SJSA1 (cell line): ENCODE measurements around the gene ALS2CL. TPM values are rescaled to one million over a fixed set of nuclear protein-coding genes. Genes with fewer than 3 reads are reported as not detected.
"Not testable (repeated sequence)": the region's sequence is repeated elsewhere in the genome, so short reads cannot be mapped to it uniquely, and the experiment has no call there.

ENCODE experiments used
- DNase-seq, 2 experiments: peaks; one replicate each; pipeline ENCODE4 v3.0.0-alpha.2; 2015 to 2020; ENCODE audit warnings: low spot score in 2 of 2, low read depth in 1 of 2
- H3K27ac ChIP-seq: fragments of 250-450 bp; sonication (Bioruptor Pico); 2 replicates; pipeline ENCODE4 v1.5.1; 2020; ENCODE audit warnings: mild to moderate bottlenecking, moderate library complexity
- H3K27me3 ChIP-seq: fragments of 250-450 bp; sonication (Bioruptor Pico); replicated peaks from 2 replicates; pipeline ENCODE4 v1.5.1; 2020; ENCODE audit warnings: mild to moderate bottlenecking, moderate library complexity
- H3K36me3 ChIP-seq: fragments of 250-450 bp; sonication (Bioruptor Pico); 2 replicates; pipeline ENCODE4 v1.5.1; 2020; ENCODE audit warnings: mild to moderate bottlenecking
- H3K4me1 ChIP-seq: fragments of 250-450 bp; sonication (Bioruptor Pico); replicated peaks from 2 replicates; pipeline ENCODE4 v1.6.1; 2021; ENCODE audit warnings: mild to moderate bottlenecking
- H3K4me3 ChIP-seq: fragments of 250-450 bp; sonication (Bioruptor Pico); 2 replicates; pipeline ENCODE4 v1.5.1; 2020; ENCODE audit warnings: mild to moderate bottlenecking
- H3K9me3 ChIP-seq: fragments of 250-450 bp; sonication (Bioruptor Pico); replicated peaks from 2 replicates; pipeline ENCODE4 v1.5.1; 2020; ENCODE audit warnings: mild to moderate bottlenecking
- total RNA-seq: library from RNA; depleted of rRNA; stranded (reverse); fragments of >200 nt; shearing (Covaris generic); gene quantifications from 2 replicates; pipeline ENCODE4 v1.2.3, GENCODE V29; 2014; rRNA removed

The ALS2CL gene, protein sequence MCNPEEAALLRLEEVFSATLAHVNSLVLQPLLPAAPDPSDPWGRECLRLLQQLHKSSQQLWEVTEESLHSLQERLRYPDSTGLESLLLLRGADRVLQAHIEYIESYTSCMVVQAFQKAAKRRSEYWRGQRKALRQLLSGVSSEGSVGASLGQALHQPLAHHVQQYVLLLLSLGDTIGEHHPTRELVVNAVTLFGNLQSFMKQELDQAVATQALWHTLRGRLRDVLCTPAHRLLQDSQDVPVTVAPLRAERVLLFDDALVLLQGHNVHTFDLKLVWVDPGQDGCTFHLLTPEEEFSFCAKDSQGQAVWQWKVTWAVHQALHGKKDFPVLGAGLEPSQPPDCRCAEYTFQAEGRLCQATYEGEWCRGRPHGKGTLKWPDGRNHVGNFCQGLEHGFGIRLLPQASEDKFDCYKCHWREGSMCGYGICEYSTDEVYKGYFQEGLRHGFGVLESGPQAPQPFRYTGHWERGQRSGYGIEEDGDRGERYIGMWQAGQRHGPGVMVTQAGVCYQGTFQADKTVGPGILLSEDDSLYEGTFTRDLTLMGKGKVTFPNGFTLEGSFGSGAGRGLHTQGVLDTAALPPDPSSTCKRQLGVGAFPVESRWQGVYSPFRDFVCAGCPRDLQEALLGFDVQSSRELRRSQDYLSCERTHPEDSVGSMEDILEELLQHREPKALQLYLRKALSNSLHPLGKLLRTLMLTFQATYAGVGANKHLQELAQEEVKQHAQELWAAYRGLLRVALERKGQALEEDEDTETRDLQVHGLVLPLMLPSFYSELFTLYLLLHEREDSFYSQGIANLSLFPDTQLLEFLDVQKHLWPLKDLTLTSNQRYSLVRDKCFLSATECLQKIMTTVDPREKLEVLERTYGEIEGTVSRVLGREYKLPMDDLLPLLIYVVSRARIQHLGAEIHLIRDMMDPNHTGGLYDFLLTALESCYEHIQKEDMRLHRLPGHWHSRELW
- total RNA-seq = 0.37 TPM in 1 of 2 replicates, not detected in the other

DNA sequence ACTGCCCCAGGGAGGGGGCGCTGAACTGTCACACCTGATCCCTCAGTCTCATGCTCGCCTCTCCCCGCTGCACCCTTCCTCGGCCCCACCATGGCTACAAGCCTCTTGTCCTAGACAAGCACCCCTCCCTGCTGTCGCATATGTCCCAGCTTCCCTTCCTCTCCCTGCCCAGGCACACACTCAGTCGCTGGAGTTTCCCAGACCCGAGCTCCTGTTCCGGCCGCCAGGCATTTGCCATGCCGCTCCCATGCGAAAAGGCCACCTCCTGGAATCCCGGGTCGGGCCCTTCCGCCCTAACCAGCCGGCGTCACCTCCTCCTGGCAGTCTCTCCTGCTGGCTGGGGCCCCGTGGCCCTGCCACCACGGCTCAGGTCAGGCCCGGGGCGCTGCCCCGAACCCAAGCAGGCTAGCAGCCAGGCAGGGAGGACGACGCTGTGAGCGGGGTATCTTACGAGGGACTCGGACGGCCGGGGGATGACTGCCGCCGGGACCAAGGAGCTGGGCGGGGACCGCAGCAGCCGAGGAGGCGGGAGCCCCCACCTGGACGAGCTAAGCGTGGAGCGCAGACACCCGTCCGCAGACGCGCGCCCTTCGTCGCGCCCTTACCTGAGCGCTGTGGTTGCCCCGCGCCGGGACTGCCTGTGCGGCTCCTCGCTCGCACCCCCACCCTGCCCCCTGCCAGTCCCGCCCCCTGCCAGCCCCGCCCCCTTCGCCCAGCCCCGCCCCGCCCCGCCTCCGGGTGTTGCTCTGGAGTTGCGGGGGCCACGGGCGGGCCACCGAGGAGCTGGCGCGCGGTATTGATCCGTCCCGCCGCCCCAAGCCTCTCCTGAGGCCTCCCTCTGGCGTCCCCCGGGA is at the start of gene ALS2CL:
ALS2CL (minus strand) TSS at position 642 of the 854 bp plus-strand sequence. CDS start 4,239 bp downstream, outside the sequence.
- no peak within 1 kb of the TSS for H3K27ac ChIP-seq

DNA sequence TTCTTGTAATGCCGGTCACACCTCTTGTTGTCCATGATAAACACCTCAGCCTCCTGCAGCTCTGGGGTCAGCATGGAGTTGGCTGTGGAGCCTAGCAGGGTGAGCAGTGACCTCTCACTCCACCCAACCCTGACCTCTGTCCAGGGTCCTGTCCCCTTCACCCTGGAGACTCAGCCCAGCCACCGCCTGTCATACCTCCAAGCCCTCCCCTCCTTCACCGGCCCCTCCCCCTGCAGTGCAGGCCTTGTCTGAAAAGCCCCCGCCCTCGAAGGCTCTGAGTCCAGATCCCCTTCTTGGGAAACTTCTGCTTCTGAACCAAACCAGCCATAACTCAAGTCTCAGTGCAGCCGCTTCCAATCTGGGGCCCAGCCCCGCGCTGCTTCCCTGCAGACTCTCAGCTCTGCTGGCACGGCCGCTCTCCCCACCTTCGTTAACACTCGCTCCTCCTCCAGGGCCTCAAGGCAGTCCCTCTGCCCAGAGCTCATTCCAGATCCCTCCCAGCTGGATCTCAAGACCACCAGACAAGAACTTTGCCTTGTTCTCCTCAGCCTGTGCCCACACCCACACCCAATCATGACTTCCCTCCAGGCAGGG is 49.6 kb upstream of the ALS2CL start:
- DNase-seq = no peak
- H3K9me3 ChIP-seq = no peaks in the 10 kb centered on the region
- no peaks in the 10 kb centered on the region for H3K4me1 ChIP-seq
- no peaks in the 10 kb centered on the region for H3K36me3 ChIP-seq
- H3K4me3 ChIP-seq = no peak overlapping the region
- peaks cover 5% of the 10 kb centered on the region; the same call in 1 of the 2 replicates for H3K27me3 ChIP-seq
- H3K27ac ChIP-seq = no peak overlapping the region

More for the DNA sequence above, at the start of gene ALS2CL:
- Histone ChIP-seq H3K27me3 (no peaks in the 10 kb centered on the region), H3K36me3 (no peaks in the 10 kb centered on the region), H3K9me3 (no peaks in the 10 kb centered on the region), H3K4me1 (peaks cover 13% of the 10 kb centered on the region), H3K4me3 (peak within 1 kb of the TSS; percentile 45)
- peak in 1 of 2 experiments; percentile 49 for DNase-seq

DNA sequence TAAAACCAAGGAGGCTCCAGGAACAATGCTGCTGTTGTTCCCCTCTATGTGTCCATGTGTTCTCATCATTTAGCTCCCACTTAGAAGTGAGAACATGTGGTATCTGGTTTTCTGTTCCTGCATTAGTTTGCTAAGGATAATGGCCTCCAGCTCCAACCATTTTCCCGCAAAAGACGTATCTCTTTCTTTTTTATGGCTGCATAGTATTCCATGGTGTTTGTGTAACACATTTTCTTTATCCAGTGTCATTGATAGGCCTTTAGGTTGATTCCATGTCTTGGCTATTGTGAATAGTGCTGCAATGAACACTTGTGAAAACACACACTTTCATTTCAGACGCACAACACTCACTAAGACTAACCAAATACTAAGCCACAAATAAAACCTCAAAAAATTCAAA is 46.1 kb upstream of the ALS2CL start:
- not testable (repeated sequence) for H3K27ac ChIP-seq, DNase-seq, H3K4me3 ChIP-seq, H3K9me3 ChIP-seq, H3K27me3 ChIP-seq, H3K36me3 ChIP-seq, H3K4me1 ChIP-seq

DNA sequence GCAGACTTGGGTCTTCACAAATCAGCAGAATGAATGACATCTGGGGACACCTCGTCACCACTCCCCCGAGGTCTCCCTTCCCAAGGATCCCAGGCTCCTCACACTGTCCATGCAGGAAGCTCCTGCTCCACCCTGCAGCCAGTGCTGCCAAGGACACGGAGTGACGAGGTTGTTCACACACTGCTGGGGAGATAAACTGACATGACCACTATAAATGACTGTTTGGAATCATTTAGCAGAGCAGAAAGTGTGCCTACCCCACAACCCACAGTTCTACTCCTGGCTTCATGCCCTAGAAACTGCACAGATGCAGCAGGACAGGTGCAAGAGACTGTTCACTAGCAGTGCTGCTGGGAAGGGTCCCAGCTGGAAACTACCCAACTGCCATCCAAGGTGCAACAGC is 43.9 kb upstream of the ALS2CL start:
- H3K27ac ChIP-seq = no peak overlapping the region
- no peak overlapping the region for H3K4me3 ChIP-seq
- H3K4me1 ChIP-seq = no peaks in the 10 kb centered on the region
- H3K36me3 ChIP-seq = no peaks in the 10 kb centered on the region
- no peaks in the 10 kb centered on the region for H3K9me3 ChIP-seq
- DNase-seq = no peak
- H3K27me3 ChIP-seq = peaks cover 5% of the 10 kb centered on the region; the same call in 1 of the 2 replicates

DNA sequence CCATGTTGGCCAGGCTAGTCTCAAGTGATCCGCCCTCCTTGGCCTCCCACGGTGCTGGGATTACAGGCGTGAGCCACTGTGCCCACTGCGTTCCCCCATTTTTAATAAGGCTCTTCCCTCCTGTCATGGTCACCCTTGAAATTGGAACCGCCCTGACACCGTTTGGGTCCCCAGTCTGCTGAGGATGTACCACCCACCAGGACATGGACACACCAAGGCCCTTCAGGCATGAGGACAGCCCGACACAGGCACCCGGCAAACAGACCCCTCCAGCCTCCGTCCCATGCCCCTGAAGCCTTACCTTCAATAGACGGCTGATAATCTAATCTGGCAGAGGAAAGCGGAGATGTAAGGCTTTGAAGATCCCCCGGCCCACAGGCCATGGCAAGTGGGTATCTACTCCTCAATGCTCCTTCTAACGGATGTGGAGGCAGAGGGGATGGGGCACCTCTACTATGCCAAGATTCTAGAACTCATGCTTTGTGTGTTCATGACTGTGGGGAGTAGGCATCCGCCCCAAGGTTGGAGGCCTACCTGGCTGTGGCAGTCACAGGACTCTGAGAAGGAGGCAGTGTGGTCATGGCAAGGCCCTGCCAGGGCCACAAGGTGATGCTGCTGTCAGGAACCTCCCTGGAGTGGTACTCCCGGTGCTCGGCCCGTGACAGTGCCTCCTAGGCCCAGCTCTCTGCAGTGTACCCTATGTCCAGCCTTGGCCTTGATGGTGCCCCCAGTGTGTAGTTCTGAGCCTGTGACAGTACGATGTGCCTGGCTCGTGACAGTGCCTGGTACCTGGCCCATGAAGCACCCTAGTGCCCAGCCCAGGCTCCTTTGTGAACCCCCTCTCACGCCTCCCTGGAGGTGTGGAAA is 42.8 kb upstream of the ALS2CL start:
- H3K4me1 ChIP-seq = no peaks in the 10 kb centered on the region
- no peak overlapping the region for H3K4me3 ChIP-seq
- peaks cover 8% of the 10 kb centered on the region; the same call in 1 of the 2 replicates for H3K27me3 ChIP-seq
- no peaks in the 10 kb centered on the region for H3K9me3 ChIP-seq
- H3K27ac ChIP-seq = no peak overlapping the region
- DNase-seq = no peak
- no peaks in the 10 kb centered on the region for H3K36me3 ChIP-seq

DNA sequence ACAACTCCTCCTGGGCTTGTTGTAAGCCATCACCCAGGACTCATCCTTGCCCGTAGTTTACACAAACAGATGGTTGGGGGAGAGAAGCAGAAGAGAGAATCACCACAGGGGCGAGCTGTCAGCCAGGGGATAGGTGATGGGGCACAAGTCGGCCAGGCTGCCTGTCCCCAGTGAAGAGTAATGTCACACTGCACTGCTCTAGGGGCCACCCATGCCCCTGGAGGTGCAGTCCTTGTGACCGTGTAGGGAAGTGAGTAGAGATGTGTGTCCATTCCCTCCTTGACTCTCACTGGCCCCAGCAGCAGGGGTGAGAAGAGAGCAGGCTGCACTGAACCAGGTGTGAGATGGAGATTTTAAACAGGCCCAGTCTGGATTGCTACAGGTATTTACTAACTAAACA is 41.3 kb upstream of the ALS2CL start:
- Histone ChIP-seq H3K36me3 (no peaks in the 10 kb centered on the region), H3K9me3 (no peaks in the 10 kb centered on the region), H3K4me3 (no peak overlapping the region), H3K27ac (no peak overlapping the region), H3K4me1 (no peaks in the 10 kb centered on the region), H3K27me3 (peaks cover 5% of the 10 kb centered on the region; the same call in 1 of the 2 replicates)
- DNase-seq = no peak

DNA sequence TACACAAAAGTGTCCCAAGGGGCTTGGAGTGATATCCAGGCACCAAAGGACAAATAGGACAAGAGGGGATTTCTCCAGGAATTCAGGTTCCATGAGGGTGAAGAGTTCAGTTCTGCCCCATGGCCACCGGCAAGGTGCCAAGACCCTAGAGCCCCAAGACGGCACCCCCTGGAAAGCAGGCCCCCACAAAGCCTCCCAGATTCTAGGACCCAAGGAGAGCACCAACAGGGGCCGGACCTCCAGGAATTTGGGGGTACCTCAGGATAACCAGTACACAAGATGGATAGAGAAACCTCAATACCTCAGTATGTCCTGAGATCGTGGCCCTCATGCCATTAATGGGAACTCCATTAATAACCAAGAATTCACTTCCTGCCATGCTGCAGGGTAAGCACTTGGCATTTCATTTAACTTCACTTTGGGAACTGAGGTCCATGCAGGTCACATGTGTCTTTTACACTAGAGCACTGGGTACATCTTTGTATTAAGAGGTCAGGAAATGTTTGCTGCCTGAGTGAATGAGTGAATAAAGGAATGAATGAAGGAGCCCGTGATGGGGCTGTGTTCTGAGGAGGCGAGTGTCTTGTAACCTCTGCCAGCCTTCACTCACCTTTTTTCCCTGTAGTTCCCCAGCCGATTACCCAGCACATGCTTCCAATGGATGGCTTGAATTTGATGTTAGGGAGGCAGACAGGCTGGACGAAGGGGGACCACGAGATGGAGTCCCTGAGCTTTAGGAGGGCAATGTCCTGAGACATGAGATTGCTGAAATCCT is 39.7 kb upstream of the ALS2CL start:
- Histone ChIP-seq H3K27me3 (0 out of 2 replicates have a peak, but pooled peaks cover 4% of the 10 kb centered on the region), H3K4me1 (no peaks in the 10 kb centered on the region), H3K4me3 (no peak overlapping the region), H3K27ac (no peak overlapping the region), H3K9me3 (no peaks in the 10 kb centered on the region), H3K36me3 (no peaks in the 10 kb centered on the region)
- no peak for DNase-seq

DNA sequence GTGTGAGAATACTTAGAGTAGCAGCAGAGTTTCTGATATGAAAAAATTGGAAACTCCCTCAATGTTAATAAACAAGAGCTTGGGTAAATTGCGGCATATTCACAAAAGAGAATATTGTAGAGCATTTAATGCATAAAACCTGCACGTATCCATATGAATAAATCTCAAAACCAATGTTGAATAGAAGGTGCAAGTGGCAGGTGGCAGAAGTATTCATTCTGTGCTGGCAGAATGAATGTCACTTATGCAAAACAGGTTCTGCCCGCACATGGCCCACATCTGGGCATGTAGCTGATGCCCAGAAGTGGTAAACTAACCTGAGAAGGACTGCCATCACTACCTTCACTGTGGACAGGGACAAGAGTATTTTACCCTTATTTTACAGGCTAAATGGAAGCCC is 38.3 kb upstream of the ALS2CL start:
- no peak overlapping the region for H3K27ac ChIP-seq
- no peak for DNase-seq
- H3K4me1 ChIP-seq = no peaks in the 10 kb centered on the region
- 0 out of 2 replicates have a peak, but pooled peaks cover 4% of the 10 kb centered on the region for H3K27me3 ChIP-seq
- no peak overlapping the region for H3K4me3 ChIP-seq
- H3K36me3 ChIP-seq = no peaks in the 10 kb centered on the region
- no peaks in the 10 kb centered on the region for H3K9me3 ChIP-seq

DNA sequence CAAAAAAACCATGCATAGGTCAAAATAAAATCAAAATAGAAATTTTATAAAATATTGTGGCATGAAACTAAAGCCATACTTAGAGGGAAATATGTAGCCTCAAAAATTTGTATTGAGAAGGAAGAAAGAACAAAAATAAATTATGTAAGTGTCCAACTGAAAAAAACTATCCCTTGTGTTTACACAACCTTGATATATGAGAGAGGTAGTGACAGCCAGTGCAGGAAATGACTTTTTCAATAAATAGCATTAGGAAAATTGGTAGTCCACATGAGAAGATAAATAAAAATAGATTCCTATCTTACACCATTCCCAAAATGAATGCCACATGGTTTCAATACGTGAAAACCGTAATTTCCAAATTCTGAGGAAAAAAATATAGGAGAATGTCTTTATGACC is 37.3 kb upstream of the ALS2CL start:
- Histone ChIP-seq H3K4me3 (no peak overlapping the region), H3K27me3 (0 out of 2 replicates have a peak, but pooled peaks cover 4% of the 10 kb centered on the region)
- DNase-seq = no peak

DNA sequence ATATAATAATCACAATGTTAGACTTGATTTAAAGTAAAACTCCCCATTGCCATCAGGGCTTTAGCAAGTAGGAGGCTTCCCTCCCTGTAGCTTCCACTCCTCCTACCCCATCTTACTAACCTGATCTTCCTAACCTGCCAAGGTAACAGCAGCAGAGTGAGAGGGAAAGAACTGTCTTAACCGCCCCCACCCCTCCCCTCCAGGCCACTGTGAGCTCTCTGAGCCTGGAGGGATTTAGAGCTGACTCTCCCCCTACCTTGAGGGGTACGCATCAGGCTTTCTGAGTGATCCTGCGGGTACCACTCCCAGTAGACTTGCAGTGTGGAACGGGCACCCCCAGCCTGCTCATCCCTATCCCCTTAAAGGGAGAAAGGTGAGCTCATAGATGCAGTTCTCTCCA is 35.6 kb upstream of the ALS2CL start:
- H3K27ac ChIP-seq = no peak overlapping the region
- H3K4me3 ChIP-seq = no peak overlapping the region
- H3K9me3 ChIP-seq = no peaks in the 10 kb centered on the region; the same call in 1 of the 2 replicates
- H3K4me1 ChIP-seq = peaks cover 9% of the 10 kb centered on the region
- H3K36me3 ChIP-seq = no peaks in the 10 kb centered on the region
- 0 out of 2 replicates have a peak, but pooled peaks cover 4% of the 10 kb centered on the region for H3K27me3 ChIP-seq
- DNase-seq = no peak

More for the DNA sequence above, 37.3 kb upstream of the ALS2CL start:
- H3K27ac ChIP-seq = no peak overlapping the region
- no peaks in the 10 kb centered on the region; the same call in 1 of the 2 replicates for H3K9me3 ChIP-seq
- H3K4me1 ChIP-seq = peaks cover 5% of the 10 kb centered on the region
- H3K36me3 ChIP-seq = no peaks in the 10 kb centered on the region

DNA sequence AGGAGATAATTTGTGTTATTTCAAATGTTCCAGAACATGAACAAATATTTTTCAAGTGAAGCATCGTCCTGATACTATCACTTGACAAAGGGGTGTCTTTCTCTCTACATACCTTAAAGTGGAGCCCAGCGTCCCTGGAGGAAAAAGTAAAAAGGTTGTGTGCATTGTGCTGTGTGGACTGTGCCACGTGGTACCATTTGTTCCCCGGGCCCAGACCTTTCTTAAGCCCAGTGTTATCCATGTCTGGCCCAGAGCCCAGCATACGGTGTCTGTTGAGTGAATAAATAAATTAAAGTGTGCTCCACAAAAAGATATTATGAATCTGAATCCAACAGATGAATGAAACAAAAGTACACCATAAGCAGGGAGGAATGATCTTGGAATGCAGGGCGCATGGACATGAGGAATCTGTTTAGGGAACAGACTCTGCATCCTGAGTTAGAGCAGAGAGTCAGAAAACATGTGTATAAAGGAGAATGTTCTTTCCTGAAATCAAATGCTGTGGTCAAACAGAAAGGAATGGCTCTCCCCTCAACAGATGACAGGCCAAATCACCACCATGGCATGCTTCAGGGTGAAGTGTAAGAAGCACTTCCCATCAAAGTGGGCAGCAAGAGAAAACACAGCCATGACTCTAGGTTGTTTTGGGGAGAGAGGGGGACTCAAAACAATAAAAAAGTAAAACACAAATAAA is 32.3 kb upstream of the ALS2CL start:
- no peaks in the 10 kb centered on the region for H3K36me3 ChIP-seq
- H3K27me3 ChIP-seq = no peaks in the 10 kb centered on the region
- H3K27ac ChIP-seq = no peak overlapping the region
- H3K9me3 ChIP-seq = no peaks in the 10 kb centered on the region; the same call in 1 of the 2 replicates
- peak in 1 of 2 experiments; percentile 5 for DNase-seq
- H3K4me1 ChIP-seq = peaks cover 9% of the 10 kb centered on the region
- no peak overlapping the region for H3K4me3 ChIP-seq
